ENCODE results near the gene CEP76.
A peak's percentile ranks its signal among the peaks of the same experiment; 100 is the strongest.

The CEP76 gene

GRCh38 chr18:12656605-12656937 is 46.0 kb downstream of the CEP76 start:
- H3K36me3 ChIP-seq (ENCODE audit: insufficient read depth): no peaks in the 10 kb centered on the region
- H3K4me3 ChIP-seq (IDR thresholded peaks at IDR 0.05; ENCODE audit: insufficient read depth, low read depth, low read length): no peak overlapping the region
- peak overlapping the region; percentile 84 for H3K4me2 ChIP-seq
- no peak overlapping the region; the same call in 1 of the 2 replicates for H3K9ac ChIP-seq
- TF ChIP-seq CTCF (conservative IDR thresholded peaks at IDR 0.05; ENCODE audit: low read depth, low read length): no peak
- H2AFZ ChIP-seq (ENCODE audit: low read depth): peak overlapping the region; percentile 60
- H3K27me3 ChIP-seq (ENCODE audit: insufficient read depth, low read depth): no peaks in the 10 kb centered on the region
- H3K79me2 ChIP-seq (ENCODE audit: insufficient read depth, low read depth): peaks cover 27% of the 10 kb centered on the region; the same call in 1 of the 2 replicates
- H3K4me1 ChIP-seq (ENCODE audit: low read depth, poor library complexity, severe bottlenecking): peaks cover 41% of the 10 kb centered on the region
- no peak overlapping the region for H3K27ac ChIP-seq
- H4K20me1 ChIP-seq (ENCODE audit: insufficient read depth): no peaks in the 10 kb centered on the region

GRCh38 chr18:12654971-12655370 is 47.6 kb downstream of the CEP76 start:
- H4K20me1 ChIP-seq (ENCODE audit: insufficient read depth): no peaks in the 10 kb centered on the region
- H3K79me2 ChIP-seq (ENCODE audit: insufficient read depth, low read depth): peaks cover 27% of the 10 kb centered on the region; the same call in 1 of the 2 replicates
- no peaks in the 10 kb centered on the region for H3K27me3 ChIP-seq (ENCODE audit: insufficient read depth, low read depth)
- H3K4me1 ChIP-seq (ENCODE audit: low read depth, poor library complexity, severe bottlenecking): peaks cover 51% of the 10 kb centered on the region
- H3K9ac ChIP-seq: no peak overlapping the region
- H3K36me3 ChIP-seq (ENCODE audit: insufficient read depth): no peaks in the 10 kb centered on the region
- no peak overlapping the region for H3K4me3 ChIP-seq (IDR thresholded peaks at IDR 0.05; ENCODE audit: insufficient read depth, low read depth, low read length)
- no peak overlapping the region for H3K4me2 ChIP-seq
- H3K27ac ChIP-seq: no peak overlapping the region
- no peak for TF ChIP-seq CTCF (conservative IDR thresholded peaks at IDR 0.05; ENCODE audit: low read depth, low read length)
- H2AFZ ChIP-seq (ENCODE audit: low read depth): no peak overlapping the region

- H3K27ac ChIP-seq: peak overlapping the region; percentile 41
- no peaks in the 10 kb centered on the region for H3K36me3 ChIP-seq (ENCODE audit: insufficient read depth)
- H4K20me1 ChIP-seq (ENCODE audit: insufficient read depth): no peaks in the 10 kb centered on the region
- peak overlapping the region; percentile 63 for H3K4me2 ChIP-seq
- H3K4me1 ChIP-seq (ENCODE audit: low read depth, poor library complexity, severe bottlenecking): peaks cover 68% of the 10 kb centered on the region
- H3K4me3 ChIP-seq (IDR thresholded peaks at IDR 0.05; ENCODE audit: insufficient read depth, low read depth, low read length): no peak overlapping the region
- peaks cover 27% of the 10 kb centered on the region; the same call in 1 of the 2 replicates for H3K79me2 ChIP-seq (ENCODE audit: insufficient read depth, low read depth)
- TF ChIP-seq CTCF (conservative IDR thresholded peaks at IDR 0.05; ENCODE audit: low read depth, low read length): no peak
- H2AFZ ChIP-seq (ENCODE audit: low read depth): peak overlapping the region; percentile 5; the same call in 1 of the 2 replicates
- peak overlapping the region; percentile 13; the same call in 1 of the 2 replicates for H3K9ac ChIP-seq
- no peaks in the 10 kb centered on the region for H3K27me3 ChIP-seq (ENCODE audit: insufficient read depth, low read depth)
Measured at GRCh38 chr18:12652861-12653401, 49.6 kb downstream of the CEP76 start.

GRCh38 chr18:12651651-12652050 is 50.9 kb downstream of the CEP76 start:
- H3K9ac ChIP-seq: no peak overlapping the region
- no peak for TF ChIP-seq CTCF (conservative IDR thresholded peaks at IDR 0.05; ENCODE audit: low read depth, low read length)
- H3K36me3 ChIP-seq (ENCODE audit: insufficient read depth): no peaks in the 10 kb centered on the region
- H3K27ac ChIP-seq: no peak overlapping the region
- peaks cover 65% of the 10 kb centered on the region for H3K4me1 ChIP-seq (ENCODE audit: low read depth, poor library complexity, severe bottlenecking)
- no peaks in the 10 kb centered on the region for H4K20me1 ChIP-seq (ENCODE audit: insufficient read depth)
- H3K79me2 ChIP-seq (ENCODE audit: insufficient read depth, low read depth): peaks cover 27% of the 10 kb centered on the region; the same call in 1 of the 2 replicates
- H3K27me3 ChIP-seq (ENCODE audit: insufficient read depth, low read depth): no peaks in the 10 kb centered on the region
- no peak overlapping the region for H3K4me3 ChIP-seq (IDR thresholded peaks at IDR 0.05; ENCODE audit: insufficient read depth, low read depth, low read length)
- H2AFZ ChIP-seq (ENCODE audit: low read depth): no peak overlapping the region
- H3K4me2 ChIP-seq: peak overlapping the region; percentile 63

Data from KMS-11 (cell line).